ENCODE data around the gene CFAP97.

The CFAP97 gene

GRCh38 chr4:185196437-185196836 is 7.4 kb downstream of the CFAP97 start:
- DNase-seq, result no peak

GRCh38 chr4:185194924-185195888 is 8.6 kb downstream of the CFAP97 start:
- DNase-seq, result peak; percentile 8

GRCh38 chr4:185192059-185192458 is 11.7 kb downstream of the CFAP97 start:
- DNase-seq, result no peak

- DNase-seq, result no peak
Measured at GRCh38 chr4:185190306-185190856, 13.4 kb downstream of the CFAP97 start.

- DNase-seq, result no peak
Measured at GRCh38 chr4:185189606-185190305, 14.0 kb downstream of the CFAP97 start.

GRCh38 chr4:185186769-185187168 is 17.0 kb downstream of the CFAP97 start:
- no peak for DNase-seq

GRCh38 chr4:185183622-185184281 is 20.0 kb downstream of the CFAP97 start:
- peak; percentile 92 for DNase-seq

- no peak for DNase-seq
Measured at GRCh38 chr4:185182239-185182638, 21.6 kb downstream of the CFAP97 start.

- DNase-seq, result no peak
Measured at GRCh38 chr4:185179488-185179887, 24.3 kb downstream of the CFAP97 start.

GRCh38 chr4:185171373-185172071 is 32.3 kb downstream of the CFAP97 start:
- DNase-seq, result no peak

- no peak for DNase-seq
Measured at GRCh38 chr4:185167234-185167633, 36.6 kb downstream of the CFAP97 start.

GRCh38 chr4:185165605-185166063 is 38.2 kb downstream of the CFAP97 start:
- DNase-seq, result no peak

- no peak for DNase-seq
Measured at GRCh38 chr4:185151296-185151695, 52.5 kb downstream of the CFAP97 start.

- no peak for DNase-seq
Measured at GRCh38 chr4:185149392-185149791, 54.4 kb downstream of the CFAP97 start.

- DNase-seq, result no peak
Measured at GRCh38 chr4:185145572-185145971, 58.2 kb downstream of the CFAP97 start.

- no peak for DNase-seq
Measured at GRCh38 chr4:185144601-185145240, 59.1 kb downstream of the CFAP97 start.

- peak; percentile 67 for DNase-seq
Measured at GRCh38 chr4:185143601-185143969, 60.2 kb downstream of the CFAP97 start.

GRCh38 chr4:185142912-185143600 is 60.7 kb downstream of the CFAP97 start, which contains the start of gene SLC25A4:
TSS of gene SLC25A4 (plus strand) at chr4:185143266. CDS start at chr4:185143373, 107 bp downstream.
- peak; percentile 90 for DNase-seq

- DNase-seq, result peak; percentile 79
Measured at GRCh38 chr4:185142564-185142911, 61.3 kb downstream of the CFAP97 start.

- DNase-seq, result no peak
Measured at GRCh38 chr4:185141777-185142176, 62.0 kb downstream of the CFAP97 start.

- DNase-seq, result no peak
Measured at GRCh38 chr4:185139736-185140135, 64.1 kb downstream of the CFAP97 start.

Data from DMS53 (cell line).